ENCODE results near the gene SLC46A2. TPM values are rescaled to one million over a fixed set of nuclear protein-coding genes. Genes with fewer than 3 reads are reported as not detected.

Gene SLC46A2
- polyA plus RNA-seq, 1 donor (not counting 4 experiments of a cell fraction or from before 2014, with no cell fraction given): not detected

GRCh38 chr9:112900901-112901300 is 10.2 kb upstream of the SLC46A2 start:
- no peak for FAIRE-seq
- Histone ChIP-seq H3K79me2 (ENCODE audit: control insufficient read depth, insufficient read depth, low read length) (no peaks in the 10 kb centered on the region), H3K9ac (ENCODE audit: control insufficient read depth, extremely low read depth, insufficient read depth, low read length) (no peak overlapping the region), H2AFZ (ENCODE audit: control insufficient read depth, low read length) (no peak overlapping the region), H3K4me2 (ENCODE audit: control insufficient read depth, extremely low read depth, insufficient read depth, low read depth, low read length) (no peak overlapping the region), H4K20me1 (ENCODE audit: control insufficient read depth, extremely low read depth, insufficient read depth, low read length) (no peaks in the 10 kb centered on the region), H3K27ac (ENCODE audit: control insufficient read depth, insufficient read depth, low read length) (no peak overlapping the region), H3K27me3 (ENCODE audit: control insufficient read depth, extremely low read depth, insufficient read depth, low read length) (no peaks in the 10 kb centered on the region), H3K4me3 (ENCODE audit: control insufficient read depth in 2 of 3, extremely low read depth in 1 of 3, insufficient read depth in 2 of 3, low read depth in 1 of 3, low read length in 3 of 3) (no peak overlapping the region), H3K4me1 (ENCODE audit: control insufficient read depth, extremely low read depth, insufficient read depth, low read length) (no peaks in the 10 kb centered on the region), H3K9me3 (ENCODE audit: control insufficient read depth, low read depth, low read length) (no peaks in the 10 kb centered on the region), H3K9me1 (ENCODE audit: control insufficient read depth, extremely low read depth, insufficient read depth, low read length) (no peaks in the 10 kb centered on the region), H3K36me3 (ENCODE audit: control insufficient read depth in 2 of 2, extremely low read depth in 1 of 2, insufficient read depth in 2 of 2, low read length in 2 of 2) (no peaks in the 10 kb centered on the region)
- TF ChIP-seq, protein P1, sequence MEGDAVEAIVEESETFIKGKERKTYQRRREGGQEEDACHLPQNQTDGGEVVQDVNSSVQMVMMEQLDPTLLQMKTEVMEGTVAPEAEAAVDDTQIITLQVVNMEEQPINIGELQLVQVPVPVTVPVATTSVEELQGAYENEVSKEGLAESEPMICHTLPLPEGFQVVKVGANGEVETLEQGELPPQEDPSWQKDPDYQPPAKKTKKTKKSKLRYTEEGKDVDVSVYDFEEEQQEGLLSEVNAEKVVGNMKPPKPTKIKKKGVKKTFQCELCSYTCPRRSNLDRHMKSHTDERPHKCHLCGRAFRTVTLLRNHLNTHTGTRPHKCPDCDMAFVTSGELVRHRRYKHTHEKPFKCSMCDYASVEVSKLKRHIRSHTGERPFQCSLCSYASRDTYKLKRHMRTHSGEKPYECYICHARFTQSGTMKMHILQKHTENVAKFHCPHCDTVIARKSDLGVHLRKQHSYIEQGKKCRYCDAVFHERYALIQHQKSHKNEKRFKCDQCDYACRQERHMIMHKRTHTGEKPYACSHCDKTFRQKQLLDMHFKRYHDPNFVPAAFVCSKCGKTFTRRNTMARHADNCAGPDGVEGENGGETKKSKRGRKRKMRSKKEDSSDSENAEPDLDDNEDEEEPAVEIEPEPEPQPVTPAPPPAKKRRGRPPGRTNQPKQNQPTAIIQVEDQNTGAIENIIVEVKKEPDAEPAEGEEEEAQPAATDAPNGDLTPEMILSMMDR (optimal IDR thresholded peaks at IDR 0.05 in 1 of 3, IDR thresholded peaks at IDR 0.05 in 1 of 3, conservative IDR thresholded peaks at IDR 0.05 in 1 of 3; ENCODE audit: extremely low read depth in 1 of 3, insufficient read depth in 2 of 3, low read length in 3 of 3): no peak
- no peak for TF ChIP-seq EZH2 (IDR thresholded peaks at IDR 0.05; ENCODE audit: low read length)
- dilution Hi-C loops (cut with MboI; ENCODE audit: extremely low pct_ligation_motif_present, low sequenced_read_pairs): no loop called here
- DNase-seq (ENCODE audit: low read depth, low spot score): no peak

DNA sequence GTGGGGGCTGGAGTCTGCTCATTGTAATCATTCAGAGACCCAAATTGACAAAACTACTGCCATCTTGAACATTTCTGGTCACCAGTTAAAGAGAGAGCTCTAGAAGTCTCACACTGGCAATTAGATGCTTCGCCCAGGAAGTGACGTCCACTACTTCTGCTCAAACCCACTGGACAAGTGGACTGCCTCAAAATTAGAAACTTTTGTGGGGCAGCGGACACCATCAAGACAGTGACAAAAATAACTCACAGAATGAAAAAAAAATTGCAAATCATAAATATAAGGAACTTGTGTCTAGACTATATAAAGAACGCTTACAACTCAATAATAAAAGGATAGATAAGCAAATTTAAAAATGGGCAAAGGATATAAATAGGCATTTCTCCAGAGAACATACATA is 9.8 kb upstream of the SLC46A2 start:
- Histone ChIP-seq H3K4me2 (ENCODE audit: control insufficient read depth, extremely low read depth, insufficient read depth, low read depth, low read length) (no peak overlapping the region), H3K36me3 (ENCODE audit: control insufficient read depth in 2 of 2, extremely low read depth in 1 of 2, insufficient read depth in 2 of 2, low read length in 2 of 2) (no peaks in the 10 kb centered on the region), H4K20me1 (ENCODE audit: control insufficient read depth, extremely low read depth, insufficient read depth, low read length) (no peaks in the 10 kb centered on the region), H3K79me2 (ENCODE audit: control insufficient read depth, insufficient read depth, low read length) (no peaks in the 10 kb centered on the region), H3K9ac (ENCODE audit: control insufficient read depth, extremely low read depth, insufficient read depth, low read length) (no peak overlapping the region), H3K9me1 (ENCODE audit: control insufficient read depth, extremely low read depth, insufficient read depth, low read length) (no peaks in the 10 kb centered on the region), H3K9me3 (ENCODE audit: control insufficient read depth, low read depth, low read length) (no peaks in the 10 kb centered on the region), H3K4me3 (ENCODE audit: control insufficient read depth in 2 of 3, extremely low read depth in 1 of 3, insufficient read depth in 2 of 3, low read depth in 1 of 3, low read length in 3 of 3) (no peak overlapping the region), H3K27me3 (ENCODE audit: control insufficient read depth, extremely low read depth, insufficient read depth, low read length) (no peaks in the 10 kb centered on the region), H3K4me1 (ENCODE audit: control insufficient read depth, extremely low read depth, insufficient read depth, low read length) (no peaks in the 10 kb centered on the region), H2AFZ (ENCODE audit: control insufficient read depth, low read length) (no peak overlapping the region), H3K27ac (ENCODE audit: control insufficient read depth, insufficient read depth, low read length) (no peak overlapping the region)
- dilution Hi-C loops (cut with MboI; ENCODE audit: extremely low pct_ligation_motif_present, low sequenced_read_pairs): no loop called here
- DNase-seq (ENCODE audit: low read depth, low spot score): no peak
- no peak for FAIRE-seq
- no peak for TF ChIP-seq EZH2 (IDR thresholded peaks at IDR 0.05; ENCODE audit: low read length)
- TF ChIP-seq, protein P1 (optimal IDR thresholded peaks at IDR 0.05 in 1 of 3, IDR thresholded peaks at IDR 0.05 in 1 of 3, conservative IDR thresholded peaks at IDR 0.05 in 1 of 3; ENCODE audit: extremely low read depth in 1 of 3, insufficient read depth in 2 of 3, low read length in 3 of 3): no peak

Data from keratinocyte (primary cell).